WERI-Rb-1 (cell line): ENCODE measurements around the gene CCND2.

ENCODE experiments used
- DNase-seq: peaks from one replicate; pipeline ENCODE4 v3.0.0-alpha.2; 2020
- H3K27ac ChIP-seq: fragments of 250-450 bp; sonication (Bioruptor Pico); 2 replicates; pipeline ENCODE4 v1.5.1; 2020; ENCODE audit warnings: mild to moderate bottlenecking, moderate library complexity
- H3K27me3 ChIP-seq: fragments of 250-450 bp; sonication (Bioruptor Pico); 2 replicates; pipeline ENCODE4 v1.5.1; 2021; ENCODE audit warnings: mild to moderate bottlenecking, low read depth, moderate library complexity; ENCODE audit not compliant: insufficient read depth, severe bottlenecking
- H3K36me3 ChIP-seq: fragments of 250-450 bp; sonication (Bioruptor Pico); 2 replicates; pipeline ENCODE4 v1.5.1; 2020; ENCODE audit warnings: mild to moderate bottlenecking, moderate library complexity
- H3K4me3 ChIP-seq: 2 replicates; pipeline ENCODE4 v1.5.1; 2011; ENCODE audit warnings: low read depth, mild to moderate bottlenecking, control low read depth, low read length
- H3K9me3 ChIP-seq: fragments of 250-450 bp; sonication (Bioruptor Pico); 2 replicates; pipeline ENCODE4 v1.5.1; 2021; ENCODE audit warnings: mild to moderate bottlenecking, moderate library complexity; ENCODE audit not compliant: severe bottlenecking
- CTCF ChIP-seq: IDR thresholded peaks from 2 replicates; pipeline ENCODE4 v1.5.1; 2011; ENCODE audit warnings: low read depth, mild to moderate bottlenecking, control low read depth, inconsistent platforms, low read length

Gene CCND2

GRCh38 chr12:4301932-4302501 is 28.5 kb downstream of the CCND2 start:
- no peak for TF ChIP-seq CTCF
- H3K27me3 ChIP-seq: no peaks in the 10 kb centered on the region
- no peaks in the 10 kb centered on the region for H3K9me3 ChIP-seq
- no peak overlapping the region for H3K27ac ChIP-seq
- no peak for DNase-seq
- no peak overlapping the region for H3K4me3 ChIP-seq
- no peaks in the 10 kb centered on the region for H3K36me3 ChIP-seq

- Histone ChIP-seq H3K27me3 (no peaks in the 10 kb centered on the region), H3K27ac (no peak overlapping the region), H3K9me3 (no peaks in the 10 kb centered on the region), H3K36me3 (no peaks in the 10 kb centered on the region), H3K4me3 (no peak overlapping the region)
- DNase-seq: no peak
- TF ChIP-seq CTCF: no peak
These were observed 29.3 kb downstream of the CCND2 start for GRCh38 chr12:4302881-4303280.

- no peak overlapping the region for H3K4me3 ChIP-seq
- no peaks in the 10 kb centered on the region for H3K27me3 ChIP-seq
- H3K9me3 ChIP-seq: no peaks in the 10 kb centered on the region
- no peak for TF ChIP-seq CTCF
- no peak overlapping the region for H3K27ac ChIP-seq
- DNase-seq: peak; percentile 18
- no peaks in the 10 kb centered on the region for H3K36me3 ChIP-seq
These were observed 30.2 kb downstream of the CCND2 start for GRCh38 chr12:4303750-4304149.

GRCh38 chr12:4307593-4308333 is 34.2 kb downstream of the CCND2 start:
- TF ChIP-seq CTCF: peak; percentile 78
- H3K36me3 ChIP-seq: no peaks in the 10 kb centered on the region
- H3K9me3 ChIP-seq: no peaks in the 10 kb centered on the region
- H3K4me3 ChIP-seq: peak overlapping the region; percentile 57
- no peaks in the 10 kb centered on the region for H3K27me3 ChIP-seq
- H3K27ac ChIP-seq: peak overlapping the region; percentile 88
- peak; percentile 98 for DNase-seq

- Histone ChIP-seq H3K27me3 (no peaks in the 10 kb centered on the region), H3K4me3 (peak overlapping the region; percentile 57), H3K36me3 (no peaks in the 10 kb centered on the region), H3K27ac (peak overlapping the region; percentile 88), H3K9me3 (no peaks in the 10 kb centered on the region)
- DNase-seq: peak; percentile 86
- no peak for TF ChIP-seq CTCF
These were observed 34.9 kb downstream of the CCND2 start for GRCh38 chr12:4308334-4308950.
